Measurements from ENCODE around the gene PPM1N. TPM values are rescaled to one million over a fixed set of nuclear protein-coding genes. Genes with fewer than 3 reads are reported as not detected.

The PPM1N gene
- total and polyA plus RNA-seq, 2 of the 13 experiments (the other 11 are each of a cell fraction or from before 2014, with no cell fraction given) = 0.31 to 1.8 TPM

DNA sequence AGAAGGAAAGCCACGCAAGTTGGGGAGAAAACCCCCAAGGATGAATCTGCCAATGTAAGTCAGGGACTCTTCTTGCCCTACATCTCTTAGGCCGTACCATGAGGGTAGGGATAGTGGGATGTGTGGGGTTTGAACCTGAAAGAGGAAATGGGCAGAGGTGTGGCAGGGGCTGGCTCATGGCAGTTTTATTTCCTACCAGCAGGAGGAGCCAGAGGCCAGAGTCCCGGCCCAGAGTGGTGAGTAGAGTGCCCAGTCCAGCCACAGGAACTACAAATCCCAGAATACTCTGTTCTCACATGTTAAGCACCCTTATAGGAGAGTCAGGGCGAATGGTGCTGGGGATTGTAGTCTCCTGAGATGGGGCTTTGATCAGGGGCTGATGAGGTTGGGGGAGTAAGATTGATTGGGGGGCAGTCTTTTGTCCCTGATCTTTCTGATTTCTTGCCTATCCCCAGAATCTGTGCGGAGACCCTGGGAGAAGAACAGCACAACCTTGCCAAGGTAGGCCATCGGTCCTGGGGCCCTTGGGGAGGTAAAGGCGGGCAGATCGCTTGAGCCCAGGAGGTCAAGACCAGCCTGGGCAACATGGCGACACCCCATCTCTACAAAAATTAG lies 25.5 kb downstream of the PPM1N start (continued):
- TF ChIP-seq MYC (CRISPR knock-in tag; IDR thresholded peaks at IDR 0.05; ENCODE audit: borderline replicate concordance) = 0 out of 2 replicates have a peak, but pooled peaks have one; percentile 39
- TF ChIP-seq ZNF121 (CRISPR knock-in tag; IDR thresholded peaks at IDR 0.05) = no peak
- 0 out of 2 replicates have a peak, but pooled peaks have one; percentile 23 for TF ChIP-seq ELF1 (CRISPR knock-in tag; IDR thresholded peaks at IDR 0.05)
- TF ChIP-seq KLF11 (CRISPR knock-in tag; IDR thresholded peaks at IDR 0.05) = 0 out of 2 replicates have a peak, but pooled peaks have one; percentile 55
- no peak for TF ChIP-seq NRL (CRISPR knock-in tag; IDR thresholded peaks at IDR 0.05; ENCODE audit: borderline replicate concordance)
- TF ChIP-seq KMT2A (CRISPR knock-in tag; IDR thresholded peaks at IDR 0.05) = no peak
- no peak for TF ChIP-seq ZNF749 (CRISPR knock-in tag; IDR thresholded peaks at IDR 0.05; ENCODE audit: borderline replicate concordance)
- no peak for TF ChIP-seq ZBTB7B (CRISPR knock-in tag; IDR thresholded peaks at IDR 0.05)
- no peak for TF ChIP-seq SAP130 (CRISPR knock-in tag; IDR thresholded peaks at IDR 0.05; ENCODE audit: low read depth)
- no peak for TF ChIP-seq ZNF652 (CRISPR knock-in tag; IDR thresholded peaks at IDR 0.05; ENCODE audit: borderline replicate concordance, low read depth)
- TF ChIP-seq, protein P1, sequence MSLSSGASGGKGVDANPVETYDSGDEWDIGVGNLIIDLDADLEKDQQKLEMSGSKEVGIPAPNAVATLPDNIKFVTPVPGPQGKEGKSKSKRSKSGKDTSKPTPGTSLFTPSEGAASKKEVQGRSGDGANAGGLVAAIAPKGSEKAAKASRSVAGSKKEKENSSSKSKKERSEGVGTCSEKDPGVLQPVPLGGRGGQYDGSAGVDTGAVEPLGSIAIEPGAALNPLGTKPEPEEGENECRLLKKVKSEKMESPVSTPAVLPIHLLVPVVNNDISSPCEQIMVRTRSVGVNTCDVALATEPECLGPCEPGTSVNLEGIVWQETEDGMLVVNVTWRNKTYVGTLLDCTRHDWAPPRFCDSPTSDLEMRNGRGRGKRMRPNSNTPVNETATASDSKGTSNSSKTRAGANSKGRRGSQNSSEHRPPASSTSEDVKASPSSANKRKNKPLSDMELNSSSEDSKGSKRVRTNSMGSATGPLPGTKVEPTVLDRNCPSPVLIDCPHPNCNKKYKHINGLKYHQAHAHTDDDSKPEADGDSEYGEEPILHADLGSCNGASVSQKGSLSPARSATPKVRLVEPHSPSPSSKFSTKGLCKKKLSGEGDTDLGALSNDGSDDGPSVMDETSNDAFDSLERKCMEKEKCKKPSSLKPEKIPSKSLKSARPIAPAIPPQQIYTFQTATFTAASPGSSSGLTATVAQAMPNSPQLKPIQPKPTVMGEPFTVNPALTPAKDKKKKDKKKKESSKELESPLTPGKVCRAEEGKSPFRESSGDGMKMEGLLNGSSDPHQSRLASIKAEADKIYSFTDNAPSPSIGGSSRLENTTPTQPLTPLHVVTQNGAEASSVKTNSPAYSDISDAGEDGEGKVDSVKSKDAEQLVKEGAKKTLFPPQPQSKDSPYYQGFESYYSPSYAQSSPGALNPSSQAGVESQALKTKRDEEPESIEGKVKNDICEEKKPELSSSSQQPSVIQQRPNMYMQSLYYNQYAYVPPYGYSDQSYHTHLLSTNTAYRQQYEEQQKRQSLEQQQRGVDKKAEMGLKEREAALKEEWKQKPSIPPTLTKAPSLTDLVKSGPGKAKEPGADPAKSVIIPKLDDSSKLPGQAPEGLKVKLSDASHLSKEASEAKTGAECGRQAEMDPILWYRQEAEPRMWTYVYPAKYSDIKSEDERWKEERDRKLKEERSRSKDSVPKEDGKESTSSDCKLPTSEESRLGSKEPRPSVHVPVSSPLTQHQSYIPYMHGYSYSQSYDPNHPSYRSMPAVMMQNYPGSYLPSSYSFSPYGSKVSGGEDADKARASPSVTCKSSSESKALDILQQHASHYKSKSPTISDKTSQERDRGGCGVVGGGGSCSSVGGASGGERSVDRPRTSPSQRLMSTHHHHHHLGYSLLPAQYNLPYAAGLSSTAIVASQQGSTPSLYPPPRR (CRISPR knock-in tag; IDR thresholded peaks at IDR 0.05; ENCODE audit: borderline replicate concordance) = no peak
- no peak for TF ChIP-seq SIX4 (CRISPR knock-in tag; IDR thresholded peaks at IDR 0.05)
- TF ChIP-seq, protein P2, sequence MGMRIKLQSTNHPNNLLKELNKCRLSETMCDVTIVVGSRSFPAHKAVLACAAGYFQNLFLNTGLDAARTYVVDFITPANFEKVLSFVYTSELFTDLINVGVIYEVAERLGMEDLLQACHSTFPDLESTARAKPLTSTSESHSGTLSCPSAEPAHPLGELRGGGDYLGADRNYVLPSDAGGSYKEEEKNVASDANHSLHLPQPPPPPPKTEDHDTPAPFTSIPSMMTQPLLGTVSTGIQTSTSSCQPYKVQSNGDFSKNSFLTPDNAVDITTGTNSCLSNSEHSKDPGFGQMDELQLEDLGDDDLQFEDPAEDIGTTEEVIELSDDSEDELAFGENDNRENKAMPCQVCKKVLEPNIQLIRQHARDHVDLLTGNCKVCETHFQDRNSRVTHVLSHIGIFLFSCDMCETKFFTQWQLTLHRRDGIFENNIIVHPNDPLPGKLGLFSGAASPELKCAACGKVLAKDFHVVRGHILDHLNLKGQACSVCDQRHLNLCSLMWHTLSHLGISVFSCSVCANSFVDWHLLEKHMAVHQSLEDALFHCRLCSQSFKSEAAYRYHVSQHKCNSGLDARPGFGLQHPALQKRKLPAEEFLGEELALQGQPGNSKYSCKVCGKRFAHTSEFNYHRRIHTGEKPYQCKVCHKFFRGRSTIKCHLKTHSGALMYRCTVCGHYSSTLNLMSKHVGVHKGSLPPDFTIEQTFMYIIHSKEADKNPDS (CRISPR knock-in tag; IDR thresholded peaks at IDR 0.05) = no peak
- TF ChIP-seq, protein P3, sequence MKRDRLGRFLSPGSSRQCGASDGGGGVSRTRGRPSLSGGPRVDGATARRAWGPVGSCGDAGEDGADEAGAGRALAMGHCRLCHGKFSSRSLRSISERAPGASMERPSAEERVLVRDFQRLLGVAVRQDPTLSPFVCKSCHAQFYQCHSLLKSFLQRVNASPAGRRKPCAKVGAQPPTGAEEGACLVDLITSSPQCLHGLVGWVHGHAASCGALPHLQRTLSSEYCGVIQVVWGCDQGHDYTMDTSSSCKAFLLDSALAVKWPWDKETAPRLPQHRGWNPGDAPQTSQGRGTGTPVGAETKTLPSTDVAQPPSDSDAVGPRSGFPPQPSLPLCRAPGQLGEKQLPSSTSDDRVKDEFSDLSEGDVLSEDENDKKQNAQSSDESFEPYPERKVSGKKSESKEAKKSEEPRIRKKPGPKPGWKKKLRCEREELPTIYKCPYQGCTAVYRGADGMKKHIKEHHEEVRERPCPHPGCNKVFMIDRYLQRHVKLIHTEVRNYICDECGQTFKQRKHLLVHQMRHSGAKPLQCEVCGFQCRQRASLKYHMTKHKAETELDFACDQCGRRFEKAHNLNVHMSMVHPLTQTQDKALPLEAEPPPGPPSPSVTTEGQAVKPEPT (CRISPR knock-in tag; IDR thresholded peaks at IDR 0.05; ENCODE audit: low read depth) = no peak
- no peak for TF ChIP-seq SMAD9 (CRISPR knock-in tag; IDR thresholded peaks at IDR 0.05)
- no peak for TF ChIP-seq NFE2L2 (IDR thresholded peaks at IDR 0.05; ENCODE audit: low read length)
- TF ChIP-seq, protein P4, sequence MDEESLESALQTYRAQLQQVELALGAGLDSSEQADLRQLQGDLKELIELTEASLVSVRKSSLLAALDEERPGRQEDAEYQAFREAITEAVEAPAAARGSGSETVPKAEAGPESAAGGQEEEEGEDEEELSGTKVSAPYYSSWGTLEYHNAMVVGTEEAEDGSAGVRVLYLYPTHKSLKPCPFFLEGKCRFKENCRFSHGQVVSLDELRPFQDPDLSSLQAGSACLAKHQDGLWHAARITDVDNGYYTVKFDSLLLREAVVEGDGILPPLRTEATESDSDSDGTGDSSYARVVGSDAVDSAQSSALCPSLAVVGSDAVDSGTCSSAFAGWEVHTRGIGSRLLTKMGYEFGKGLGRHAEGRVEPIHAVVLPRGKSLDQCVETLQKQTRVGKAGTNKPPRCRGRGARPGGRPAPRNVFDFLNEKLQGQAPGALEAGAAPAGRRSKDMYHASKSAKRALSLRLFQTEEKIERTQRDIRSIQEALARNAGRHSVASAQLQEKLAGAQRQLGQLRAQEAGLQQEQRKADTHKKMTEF (CRISPR knock-in tag; IDR thresholded peaks at IDR 0.05) = 0 out of 2 replicates have a peak, but pooled peaks have one; percentile 42
- TF ChIP-seq ETV6 (CRISPR knock-in tag; conservative IDR thresholded peaks at IDR 0.05) = no peak
- no peak for TF ChIP-seq HMG20A (CRISPR knock-in tag; IDR thresholded peaks at IDR 0.05; ENCODE audit: borderline replicate concordance)
- TF ChIP-seq ZNF780A (CRISPR knock-in tag; IDR thresholded peaks at IDR 0.05) = no peak
- TF ChIP-seq ZNF850 (CRISPR knock-in tag; conservative IDR thresholded peaks at IDR 0.05) = no peak
